Right hindlimb (tissue), 1 donor: ENCODE measurements around the gene SARDH.

Source experiments
- DNase-seq: peaks from one replicate; pipeline ENCODE4 v3.0.0-alpha.2; 2018

SARDH gene

GRCh38 chr9:133731876-133732638, 6.1 kb downstream of the SARDH start:
- peak; percentile 58 for DNase-seq

DNA sequence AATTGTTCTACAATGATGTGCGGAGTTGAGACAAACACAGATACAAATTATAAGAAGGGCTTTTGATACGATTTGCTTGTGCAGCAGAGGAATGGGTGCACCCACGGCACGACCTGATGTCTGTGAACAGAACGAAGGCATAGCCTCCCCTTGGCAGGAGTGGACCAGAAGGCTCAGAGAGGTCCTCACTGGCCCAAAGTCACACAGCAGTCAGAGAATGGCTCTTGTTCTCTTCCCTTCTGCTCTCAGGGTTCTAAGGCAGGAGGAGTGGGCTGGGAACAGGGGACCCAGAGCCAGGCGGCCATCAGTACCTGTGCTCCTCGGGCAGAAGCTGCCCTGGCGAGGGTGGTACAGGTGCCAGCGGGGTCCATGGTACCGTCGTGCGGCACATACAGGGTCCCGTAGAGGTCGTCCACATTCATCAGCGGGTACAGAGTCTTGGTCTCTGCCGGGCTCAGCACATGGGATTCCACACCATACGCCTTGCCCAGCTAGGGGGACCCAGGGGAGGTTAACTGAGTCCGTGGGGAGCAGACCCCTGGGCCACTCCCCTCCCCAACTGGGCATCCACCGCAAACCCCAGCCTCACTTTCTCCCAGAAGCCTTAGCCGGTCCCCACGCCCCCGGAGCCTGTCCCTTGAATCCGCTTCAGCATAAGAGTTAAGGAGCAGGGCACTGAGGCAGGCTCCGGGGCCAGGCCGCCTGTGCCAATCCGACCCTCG, 7.0 kb downstream of the SARDH start:
- DNase-seq: no peak

DNA sequence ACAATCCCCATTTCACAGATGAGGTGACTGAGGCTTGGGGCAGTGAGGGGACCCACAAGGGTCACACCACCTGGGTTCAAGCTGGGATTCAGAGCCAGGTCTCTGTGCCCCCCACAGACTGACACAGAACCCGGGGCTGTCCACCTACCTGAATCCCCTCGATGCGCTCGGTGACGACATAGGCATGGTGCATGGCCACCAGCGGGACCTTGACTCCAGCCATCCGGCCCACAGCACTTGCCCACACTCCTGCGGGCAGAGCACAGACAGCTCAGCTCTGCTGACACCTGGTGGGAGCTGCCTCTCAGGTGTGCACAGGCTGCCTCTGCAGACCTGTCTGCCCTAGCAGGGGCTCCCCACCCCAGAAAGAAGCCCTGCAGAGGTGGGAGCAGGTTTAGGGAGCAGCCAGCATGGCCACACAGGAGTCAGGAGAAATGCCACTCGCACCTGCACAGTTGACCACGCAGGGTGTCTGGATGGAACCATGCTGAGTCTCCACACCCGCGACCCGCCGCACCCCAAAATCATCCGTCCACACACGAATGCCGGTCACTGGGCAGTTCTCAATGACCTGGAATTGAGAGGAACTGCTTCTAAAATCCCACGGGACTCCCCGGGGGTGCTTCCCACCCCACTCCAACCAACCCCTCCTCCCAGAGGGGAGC, 8.4 kb downstream of the SARDH start:
- peak; percentile 18 for DNase-seq

GRCh38 chr9:133728856-133729616, 9.1 kb downstream of the SARDH start:
- DNase-seq: no peak

GRCh38 chr9:133727876-133728441, 10.2 kb downstream of the SARDH start:
- DNase-seq: peak; percentile 17

GRCh38 chr9:133727277-133727875, 10.8 kb downstream of the SARDH start:
- DNase-seq: no peak

DNA sequence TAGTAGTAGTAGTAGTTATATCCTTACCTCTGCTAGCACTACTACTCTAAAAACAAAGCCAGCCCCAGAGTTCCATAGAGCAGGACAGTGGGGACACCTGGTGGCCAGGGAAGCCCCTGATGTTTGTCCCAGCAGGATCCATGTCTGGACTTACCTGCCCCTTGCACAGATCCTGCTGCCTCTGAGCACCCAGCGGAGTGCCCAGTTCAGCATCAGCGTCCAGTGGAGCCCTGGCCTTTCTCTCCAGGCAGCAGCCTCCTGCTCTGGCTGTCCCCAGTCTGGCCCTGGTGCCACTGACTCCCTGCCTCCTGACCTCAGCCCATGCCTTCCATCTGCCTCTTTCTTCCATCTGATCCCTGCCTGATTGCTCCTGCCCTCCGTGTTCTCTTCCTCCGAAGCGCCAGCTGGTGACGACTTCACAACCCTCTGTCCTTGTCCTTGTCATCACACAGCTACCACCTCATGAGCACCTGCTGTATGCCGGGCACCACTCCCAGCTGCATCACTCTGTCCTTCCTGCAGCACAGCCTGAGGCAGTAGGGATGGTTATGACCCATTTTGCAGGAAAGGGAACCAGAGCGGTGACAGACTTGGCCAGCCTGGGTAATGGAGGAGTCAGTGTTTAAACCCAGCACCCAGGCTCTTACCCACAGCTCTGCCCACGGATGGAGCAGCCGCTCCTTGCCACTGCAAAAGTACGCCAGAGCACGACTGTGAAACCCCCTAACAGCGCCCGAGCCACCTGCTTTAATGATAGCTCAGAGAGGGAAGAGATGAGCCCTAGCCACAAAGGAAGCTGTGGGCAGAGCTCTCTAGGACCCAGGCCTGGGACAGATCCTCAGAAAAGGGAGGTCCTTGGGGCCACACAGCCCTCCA, 11.5 kb downstream of the SARDH start:
- DNase-seq: peak; percentile 75

DNA sequence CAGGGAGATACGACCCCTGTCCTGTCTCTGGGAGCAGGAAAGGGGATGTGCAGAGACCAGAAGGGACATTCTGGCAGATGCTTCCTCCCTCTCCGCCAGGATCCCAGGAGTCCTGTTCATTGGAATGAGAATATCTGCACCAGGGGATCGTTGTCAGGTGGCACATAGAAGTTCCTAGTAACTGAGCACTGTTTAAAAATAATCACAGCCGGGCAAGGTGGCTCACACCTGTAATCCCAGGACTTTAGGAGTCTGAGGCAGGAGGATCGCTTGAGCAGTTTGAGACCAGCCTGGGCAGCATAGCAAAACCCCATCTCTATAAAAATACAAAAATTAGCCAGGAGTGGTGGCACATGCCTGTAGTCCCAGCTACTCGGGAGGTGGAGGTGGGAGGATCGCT, 12.3 kb downstream of the SARDH start:
- DNase-seq: no peak

- DNase-seq: no peak
Observed at GRCh38 chr9:133718563-133719315, 19.4 kb downstream of the SARDH start.

- DNase-seq: peak; percentile 13
Observed at GRCh38 chr9:133717113-133718031, 20.8 kb downstream of the SARDH start.

GRCh38 chr9:133716564-133717112, 21.5 kb downstream of the SARDH start:
- DNase-seq: peak; percentile 81

- peak; percentile 50 for DNase-seq
Observed at GRCh38 chr9:133715866-133716563, 22.1 kb downstream of the SARDH start.

DNA sequence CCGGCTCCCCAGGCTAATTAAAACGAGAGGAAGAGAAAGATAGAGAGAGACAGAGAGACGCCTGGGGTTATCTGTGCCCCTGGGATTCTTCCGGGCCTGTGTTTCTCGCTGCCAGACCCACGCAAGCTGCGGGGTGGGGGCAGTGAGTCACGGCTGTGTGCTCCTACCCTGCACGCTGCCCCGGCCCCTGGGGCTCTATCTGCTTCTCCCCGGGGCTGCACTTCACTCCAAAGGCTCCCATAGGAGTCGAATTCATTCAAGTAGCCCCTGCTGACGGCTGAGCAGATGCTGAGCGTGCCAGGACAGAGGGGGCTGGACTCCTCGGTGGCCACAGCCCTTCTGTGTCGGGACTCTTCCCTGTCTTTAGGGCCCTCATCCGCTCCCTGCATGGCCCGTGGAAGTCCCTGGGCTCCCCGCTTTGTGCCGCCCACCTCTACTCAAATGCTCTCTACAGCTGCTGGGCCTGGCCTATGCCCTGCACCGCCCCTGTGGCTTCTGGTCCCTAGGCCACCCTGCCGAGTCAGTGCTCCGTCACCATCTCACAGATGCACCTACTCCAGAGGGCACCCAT, 22.8 kb downstream of the SARDH start:
- DNase-seq: no peak

DNA sequence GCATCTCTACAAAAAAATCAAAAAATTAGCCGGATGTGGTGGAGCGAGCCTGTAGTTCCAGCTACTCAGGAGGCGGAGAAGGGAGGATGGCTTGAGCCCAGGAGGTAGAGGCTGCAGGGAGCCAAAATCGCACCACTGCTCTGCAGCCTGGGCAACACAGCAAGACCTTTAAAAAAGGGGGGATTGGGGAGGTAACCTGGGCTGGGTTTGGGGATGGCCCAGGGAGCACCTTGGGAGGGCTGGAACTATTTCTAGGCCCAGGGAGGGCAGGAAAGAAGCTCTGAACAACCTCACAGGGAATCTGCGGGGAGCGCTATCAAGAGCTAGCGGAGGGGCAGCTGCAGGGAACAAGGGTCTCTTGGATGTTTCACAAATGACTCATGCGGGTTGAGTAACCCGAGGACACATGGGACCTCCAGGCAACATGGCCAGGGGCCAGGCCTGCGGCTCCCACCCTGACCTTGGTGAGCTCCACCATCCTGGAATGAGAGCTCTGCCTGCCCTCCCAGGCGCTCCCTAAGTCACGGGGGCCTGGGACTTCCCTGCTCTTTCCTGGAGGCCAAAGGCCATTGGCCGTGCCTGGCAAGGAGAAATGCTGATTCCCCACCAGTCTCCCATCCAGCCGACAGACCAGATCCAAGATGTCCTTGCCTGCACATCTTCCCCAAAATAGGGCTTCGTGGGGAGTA, 23.4 kb downstream of the SARDH start:
- DNase-seq: peak; percentile 54

GRCh38 chr9:133713960-133714495, 24.1 kb downstream of the SARDH start:
- no peak for DNase-seq

DNA sequence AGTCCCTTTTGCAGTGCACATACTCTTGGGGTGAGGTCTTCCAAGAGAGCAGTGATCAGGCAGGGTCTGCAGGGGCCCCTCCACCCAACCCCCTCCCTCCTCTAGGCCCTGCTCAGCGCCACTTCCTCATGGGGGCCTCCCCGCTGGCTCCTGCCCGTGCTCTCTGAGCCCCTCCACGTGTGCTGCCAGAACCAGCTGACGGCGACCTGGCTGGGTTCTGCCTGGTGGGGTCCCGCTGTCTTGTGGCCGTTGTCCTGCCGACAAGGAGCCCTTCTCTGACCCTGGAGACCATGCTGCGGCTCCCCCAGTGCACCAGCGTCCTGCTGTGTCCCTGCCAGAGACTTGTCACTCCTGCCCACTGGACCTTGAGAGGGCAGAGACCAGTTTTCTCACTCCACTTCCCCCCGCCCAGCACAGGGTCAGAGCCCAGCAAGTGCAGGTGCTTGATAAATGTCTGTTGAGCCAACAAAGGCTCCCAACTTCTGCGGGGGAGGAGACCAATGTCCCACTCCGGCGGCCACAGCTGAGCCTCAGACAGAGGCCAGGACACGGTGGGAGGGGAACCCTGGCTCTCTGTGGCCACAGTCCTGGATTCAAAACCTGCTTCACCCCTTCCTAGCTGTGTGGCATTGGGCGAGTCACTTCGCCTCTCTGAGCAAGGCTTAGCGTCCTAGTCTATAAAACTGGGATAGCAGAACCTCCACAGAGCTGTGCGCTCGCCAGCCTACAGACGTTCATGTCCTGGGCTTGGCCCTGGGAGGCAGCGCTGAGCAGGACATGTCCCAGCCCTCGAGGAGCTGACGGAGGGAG, 24.8 kb downstream of the SARDH start:
- DNase-seq: peak; percentile 12
